ENCODE results near the gene ZNF324.
"Not testable (repeated sequence)": the region's sequence is repeated elsewhere in the genome, so short reads cannot be mapped to it uniquely, and the experiment has no call there.

DNA sequence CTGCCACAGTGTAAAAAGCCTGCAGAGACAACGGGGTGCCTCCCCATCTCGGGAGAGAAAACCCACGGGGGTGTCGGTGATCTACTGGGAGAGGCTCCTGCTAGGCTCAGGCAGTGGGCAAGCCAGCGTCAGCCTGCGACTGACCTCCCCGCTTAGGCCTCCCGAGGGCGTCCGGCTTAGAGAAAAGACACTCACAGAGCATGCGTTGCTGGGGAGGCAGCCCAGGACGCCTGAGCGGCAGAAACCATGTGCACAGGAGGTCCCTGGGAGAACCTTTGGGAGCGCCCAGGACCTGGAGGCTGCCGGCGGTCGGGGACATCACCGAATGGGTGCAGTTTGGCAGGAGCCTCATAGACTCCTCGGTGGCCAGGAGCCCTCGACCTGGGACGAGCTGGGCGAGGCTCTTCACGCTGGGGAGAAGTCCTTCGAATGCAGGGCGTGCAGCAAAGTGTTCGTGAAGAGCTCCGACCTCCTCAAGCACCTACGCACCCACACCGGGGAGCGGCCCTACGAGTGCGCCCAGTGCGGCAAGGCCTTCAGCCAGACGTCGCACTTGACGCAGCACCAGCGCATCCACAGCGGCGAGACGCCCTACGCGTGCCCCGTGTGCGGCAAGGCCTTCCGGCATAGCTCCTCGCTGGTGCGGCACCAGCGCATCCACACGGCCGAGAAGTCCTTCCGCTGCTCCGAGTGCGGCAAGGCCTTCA is 4.1 kb downstream of the ZNF324 start:
- TF ChIP-seq SIN3A (conservative IDR thresholded peaks at IDR 0.05 in 1 of 2, IDR thresholded peaks at IDR 0.05 in 1 of 2; ENCODE audit: low read depth in 1 of 2, low read length in 2 of 2); CHD2 (IDR thresholded peaks at IDR 0.05; ENCODE audit: low read length); MAFK (IDR thresholded peaks at IDR 0.05; ENCODE audit: low read depth, low read length); GABPA (IDR thresholded peaks at IDR 0.05; ENCODE audit: borderline replicate concordance, insufficient read depth, low read length): not testable (repeated sequence)
